GM19324 (cell line): Measurements from ENCODE around the gene TESMIN.

Source experiments
- ATAC-seq: cut with Tn5 transposase; IDR thresholded peaks from one replicate; pipeline ENCODE4 v1.9.1; 2021; ENCODE audit warnings: mild to moderate bottlenecking, moderate library complexity; ENCODE audit not compliant: unreplicated experiment, low FRiP score

Gene TESMIN, protein sequence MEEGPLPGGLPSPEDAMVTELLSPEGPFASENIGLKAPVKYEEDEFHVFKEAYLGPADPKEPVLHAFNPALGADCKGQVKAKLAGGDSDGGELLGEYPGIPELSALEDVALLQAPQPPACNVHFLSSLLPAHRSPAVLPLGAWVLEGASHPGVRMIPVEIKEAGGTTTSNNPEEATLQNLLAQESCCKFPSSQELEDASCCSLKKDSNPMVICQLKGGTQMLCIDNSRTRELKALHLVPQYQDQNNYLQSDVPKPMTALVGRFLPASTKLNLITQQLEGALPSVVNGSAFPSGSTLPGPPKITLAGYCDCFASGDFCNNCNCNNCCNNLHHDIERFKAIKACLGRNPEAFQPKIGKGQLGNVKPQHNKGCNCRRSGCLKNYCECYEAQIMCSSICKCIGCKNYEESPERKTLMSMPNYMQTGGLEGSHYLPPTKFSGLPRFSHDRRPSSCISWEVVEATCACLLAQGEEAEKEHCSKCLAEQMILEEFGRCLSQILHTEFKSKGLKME

DNA sequence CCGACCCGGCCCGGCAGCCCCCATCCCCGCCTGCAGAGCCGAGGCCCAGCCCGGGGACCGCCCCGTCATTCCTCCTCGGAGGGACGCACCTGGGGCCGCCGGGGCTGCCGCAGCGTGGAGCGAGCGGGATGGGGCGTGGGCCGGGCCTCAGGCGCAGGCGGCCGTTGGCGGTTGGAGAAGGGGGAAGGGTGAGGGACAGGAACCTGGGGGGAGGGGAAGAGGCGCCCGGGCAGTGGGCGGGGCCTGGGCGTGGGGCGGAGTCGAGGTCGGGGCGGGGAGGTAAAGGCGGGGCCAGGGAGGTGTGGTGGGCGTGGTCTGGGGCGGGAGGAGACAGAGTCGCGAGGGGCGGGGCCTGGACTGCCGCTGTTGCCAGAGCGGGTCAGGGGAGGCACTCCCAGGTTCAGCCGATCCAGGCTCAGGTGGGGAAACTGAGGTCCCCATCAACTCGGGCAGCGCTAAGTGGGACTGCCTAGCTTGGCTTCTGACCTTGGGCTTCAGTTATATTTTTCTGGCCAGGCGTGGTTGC, at the start of gene TESMIN:
Gene TESMIN (minus strand): TSS at position 190 of the 526 bp plus-strand sequence. CDS start 860 bp downstream, outside the sequence.
- no peak for ATAC-seq

DNA sequence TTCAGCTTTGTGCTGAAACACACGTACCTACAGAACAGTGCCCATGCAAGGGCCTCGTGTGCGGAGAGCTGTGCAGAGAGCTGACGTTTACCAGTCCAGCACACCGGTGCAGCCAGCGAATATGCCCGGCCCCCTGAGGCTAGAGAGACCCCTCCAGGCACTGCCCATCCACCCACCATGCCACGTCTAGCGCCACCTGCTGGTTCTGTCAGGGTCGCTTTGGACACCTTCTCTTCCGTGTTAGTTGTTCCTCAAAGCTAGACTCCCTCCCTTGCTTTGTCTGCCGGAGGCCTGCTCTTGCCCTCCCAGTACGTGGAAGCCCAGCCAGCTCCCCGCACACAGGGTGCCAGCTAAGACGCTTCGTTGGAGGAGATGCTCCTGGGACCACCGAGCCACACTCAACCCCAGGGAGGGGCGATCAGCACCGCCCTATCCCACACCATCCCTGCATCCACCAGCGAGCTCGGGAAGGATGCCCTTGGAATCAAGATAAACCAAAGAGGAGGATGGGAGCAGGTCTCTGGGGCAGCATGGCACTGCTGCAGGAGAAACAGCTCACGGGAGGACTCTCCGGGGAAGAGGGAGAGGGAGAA, 47.0 kb upstream of the TESMIN start:
- no peak for ATAC-seq

DNA sequence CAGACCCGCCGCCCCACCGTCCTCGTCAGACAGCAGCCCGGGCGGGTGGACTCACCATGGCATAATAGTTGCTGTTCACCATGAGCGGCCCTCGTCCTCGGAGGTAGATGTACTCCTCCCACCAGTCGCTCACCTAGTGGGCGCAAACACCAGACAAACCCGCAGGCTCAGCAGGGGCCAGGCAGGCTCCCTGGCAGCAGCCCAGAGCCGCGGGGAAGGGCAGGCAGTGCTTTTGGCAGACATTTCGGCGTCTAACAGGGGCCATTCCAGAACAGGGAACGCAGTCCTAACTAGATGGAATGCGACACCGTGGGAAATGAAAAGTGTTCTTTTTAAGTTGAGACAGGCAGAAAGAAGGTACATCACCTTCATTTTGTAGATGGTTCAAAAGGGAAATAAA, 45.5 kb upstream of the TESMIN start:
- ATAC-seq = no peak

DNA sequence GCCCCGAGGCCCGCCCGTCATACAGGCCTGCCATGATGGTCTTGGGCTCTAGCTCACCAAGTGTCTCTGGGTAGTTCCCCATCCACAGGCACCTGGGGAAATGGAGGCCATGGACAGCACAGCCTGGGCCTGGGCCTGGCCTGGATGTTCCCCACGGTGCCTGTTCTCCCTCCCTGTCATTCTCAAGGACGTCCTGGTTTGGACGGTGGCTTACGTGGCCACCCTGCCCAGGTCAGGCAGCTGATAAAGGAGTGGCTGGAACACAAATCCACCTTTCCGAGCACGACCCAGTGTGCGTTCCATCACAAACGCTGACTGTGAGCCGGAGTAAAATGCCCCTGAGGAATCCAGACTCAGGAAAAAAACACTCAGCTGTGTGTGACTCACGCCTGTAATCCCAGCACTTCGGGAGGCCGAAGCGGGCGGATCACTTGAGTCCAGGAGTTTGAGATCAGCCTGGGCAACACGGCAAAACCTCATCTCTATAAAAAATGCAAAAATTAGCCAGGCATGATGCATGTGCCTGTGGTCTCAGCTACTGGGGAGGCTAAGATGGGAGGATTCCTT, 41.2 kb upstream of the TESMIN start:
- no peak for ATAC-seq

DNA sequence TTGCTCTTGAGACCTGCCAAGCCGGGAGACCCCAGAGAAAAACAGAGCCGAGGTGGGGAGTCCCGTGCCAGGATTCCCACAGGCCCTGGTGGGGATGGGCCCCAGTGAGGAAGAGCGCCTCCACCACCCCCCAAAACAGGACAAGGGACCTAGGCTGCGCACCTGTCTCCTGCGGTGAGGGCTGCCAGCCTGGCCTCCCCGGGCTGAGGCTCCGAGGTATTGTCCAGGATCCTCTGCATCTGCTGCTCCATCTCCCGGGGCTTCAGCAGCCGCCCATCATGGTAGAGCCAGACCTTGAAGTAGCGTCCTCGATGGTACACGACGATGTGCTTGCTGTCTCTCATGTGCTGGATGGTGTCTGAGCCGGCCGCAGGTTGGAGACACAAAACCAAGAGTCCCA, 33.3 kb upstream of the TESMIN start:
- ATAC-seq = no peak

DNA sequence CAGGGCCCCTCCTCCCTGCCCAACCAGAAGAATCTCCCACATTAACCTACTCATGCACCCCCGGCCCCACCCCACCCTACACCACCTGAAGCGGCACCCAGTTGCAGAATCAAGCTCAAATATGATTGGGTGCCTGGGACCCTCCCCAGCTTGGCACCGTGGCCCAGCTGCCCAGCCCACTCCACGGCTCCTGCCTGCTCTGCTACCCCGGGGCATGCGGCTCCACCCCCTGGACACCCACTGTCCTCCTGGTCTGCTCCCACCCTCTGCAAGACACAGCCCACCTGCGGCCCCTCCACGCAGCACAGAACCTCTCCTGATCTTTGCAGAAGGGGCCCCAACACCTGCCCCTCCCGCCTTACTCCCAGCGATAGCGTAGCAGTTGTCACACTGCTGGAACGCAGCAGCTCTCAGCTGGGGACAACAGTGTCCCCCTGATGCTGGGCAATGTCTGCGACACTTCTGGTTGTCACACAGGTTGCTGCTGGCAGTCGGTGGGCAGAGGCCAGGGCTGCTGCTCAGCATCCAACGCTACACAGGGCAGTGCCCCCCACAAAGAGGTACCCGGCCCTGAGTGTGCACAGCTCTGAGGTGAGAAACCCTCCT, 32.0 kb upstream of the TESMIN start:
- no peak for ATAC-seq

DNA sequence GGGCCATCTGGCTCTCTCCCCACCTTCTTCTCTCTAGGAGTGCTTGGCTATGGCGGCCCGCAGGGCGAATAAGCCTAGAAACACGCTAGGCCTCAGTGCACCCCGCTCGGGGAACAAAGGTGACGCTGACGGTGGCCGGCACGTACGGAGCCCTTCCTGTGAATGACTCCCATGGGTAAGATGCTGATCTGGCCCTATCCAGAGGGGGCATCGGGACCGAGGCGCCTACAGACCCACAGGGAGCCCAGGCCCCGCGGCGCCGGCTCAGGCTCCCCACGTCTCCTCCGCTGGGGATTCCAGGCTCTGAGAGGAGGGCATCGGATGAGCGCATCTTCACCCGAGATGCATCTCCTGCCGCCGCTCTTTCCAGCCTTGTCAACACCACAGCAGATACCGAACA, 31.4 kb upstream of the TESMIN start:
- no peak for ATAC-seq

DNA sequence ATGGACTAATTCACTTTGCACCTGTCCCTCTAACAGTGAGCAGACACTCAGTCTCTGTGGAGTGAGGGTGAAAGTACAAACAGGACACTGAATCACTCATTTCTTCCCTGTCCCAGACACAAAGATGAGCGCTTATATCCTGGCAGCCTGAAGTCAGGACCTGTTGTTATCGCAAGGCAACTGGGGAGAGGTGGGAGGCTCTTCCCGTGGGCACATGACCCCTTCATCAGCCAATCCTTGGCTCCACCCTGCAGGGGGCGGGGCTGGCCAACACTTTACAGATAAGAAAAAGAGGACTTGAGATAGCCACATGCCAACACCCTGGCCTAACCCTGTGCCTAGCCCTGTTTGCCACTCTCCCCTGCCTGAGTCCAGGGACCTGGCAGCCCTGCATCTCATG, 29.5 kb upstream of the TESMIN start:
- ATAC-seq = no peak

DNA sequence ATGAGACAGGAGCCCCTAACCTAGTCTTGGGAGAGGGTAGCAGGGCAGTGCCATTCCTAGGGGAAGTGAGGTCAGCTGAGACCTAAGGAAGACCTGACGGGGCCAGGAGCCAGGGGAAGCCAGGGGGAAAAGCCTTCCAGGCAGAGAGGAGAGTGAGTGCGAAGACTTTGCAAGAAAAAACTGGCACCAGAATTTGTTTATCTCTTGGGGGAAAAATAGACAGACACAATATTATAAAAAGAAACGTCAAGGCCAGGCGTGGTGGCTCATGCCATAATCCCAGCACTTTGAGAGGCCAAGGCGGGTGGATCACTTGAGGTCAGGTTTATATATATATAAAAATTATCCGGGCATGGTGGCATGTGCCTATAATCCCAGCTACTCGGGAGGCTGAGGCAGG, 26.9 kb upstream of the TESMIN start:
- no peak for ATAC-seq

DNA sequence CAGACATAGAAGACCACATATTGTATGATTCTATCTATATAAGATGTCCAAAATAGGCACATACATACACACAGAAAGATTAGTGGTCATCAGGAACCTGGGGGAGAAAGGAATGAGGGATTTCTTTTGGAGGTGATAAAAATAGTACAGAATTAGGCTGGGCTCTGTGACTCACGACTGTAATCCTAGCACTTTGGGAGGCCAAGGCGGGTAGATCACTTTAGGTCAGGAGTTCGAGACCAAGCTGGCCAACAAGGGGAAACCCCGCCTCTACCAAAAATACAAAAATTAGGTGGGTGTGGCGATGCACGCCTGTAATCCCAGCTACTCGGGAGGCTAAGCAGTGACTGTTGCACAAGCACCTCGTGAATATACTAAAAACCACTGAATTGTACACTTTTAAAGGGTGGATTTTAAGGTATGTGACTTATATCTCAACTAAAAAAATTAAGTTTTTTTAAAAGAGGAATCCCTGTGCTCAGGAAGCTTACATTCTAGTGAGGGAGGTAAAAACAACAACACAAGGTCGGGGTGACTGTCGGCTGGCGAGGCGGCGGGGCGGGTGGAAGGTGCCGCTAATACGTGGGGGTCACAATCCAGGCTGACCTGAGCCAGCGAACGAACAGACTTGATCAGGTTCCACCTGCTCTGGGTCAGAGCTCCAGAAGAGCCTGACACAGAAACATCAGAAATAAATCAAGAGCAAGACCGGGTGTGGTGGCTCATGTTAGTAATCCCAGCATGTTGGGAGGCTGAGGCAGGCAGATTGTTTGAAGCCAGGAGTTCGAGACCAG, 25.3 kb upstream of the TESMIN start:
- ATAC-seq = no peak

DNA sequence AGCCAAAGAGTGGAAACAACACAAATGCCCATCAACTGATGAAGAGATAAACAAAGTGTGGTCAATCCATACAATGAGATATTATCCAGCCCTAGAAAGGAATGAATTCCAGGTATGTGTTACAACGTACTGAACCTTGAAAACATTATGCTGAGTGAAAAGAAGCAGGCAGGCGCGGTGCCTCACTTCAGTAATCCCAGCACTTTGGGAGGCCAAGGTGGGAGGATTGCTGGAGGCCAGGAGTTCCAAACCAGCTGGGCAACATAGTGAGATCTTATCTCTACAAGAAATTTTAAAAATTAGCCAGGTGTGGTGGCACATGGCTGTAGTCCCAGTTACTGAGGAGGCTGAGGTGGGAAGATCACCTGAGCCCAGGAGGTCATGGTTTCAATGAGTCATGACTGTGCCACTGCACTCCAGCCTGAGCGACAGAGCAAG, 24.6 kb upstream of the TESMIN start:
- no peak for ATAC-seq

DNA sequence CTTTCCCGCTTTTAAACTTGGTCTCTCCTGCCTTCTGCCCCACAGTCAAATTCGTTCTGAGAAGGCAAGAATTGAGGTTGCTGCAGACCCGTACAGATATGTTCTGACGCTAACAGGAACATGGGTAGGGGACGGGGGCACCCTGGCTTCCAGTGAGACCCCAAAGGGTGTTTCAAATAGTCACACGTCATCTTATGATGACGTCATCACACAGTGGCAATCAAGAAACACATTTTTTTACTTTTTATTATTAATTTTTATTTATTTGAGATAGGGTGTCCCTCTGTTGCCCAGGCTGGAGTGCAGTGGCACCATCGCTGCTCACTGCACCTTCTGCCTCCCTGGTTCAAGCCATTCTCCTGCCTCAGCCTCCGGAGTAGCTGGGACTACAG, 22.9 kb upstream of the TESMIN start:
- no peak for ATAC-seq

DNA sequence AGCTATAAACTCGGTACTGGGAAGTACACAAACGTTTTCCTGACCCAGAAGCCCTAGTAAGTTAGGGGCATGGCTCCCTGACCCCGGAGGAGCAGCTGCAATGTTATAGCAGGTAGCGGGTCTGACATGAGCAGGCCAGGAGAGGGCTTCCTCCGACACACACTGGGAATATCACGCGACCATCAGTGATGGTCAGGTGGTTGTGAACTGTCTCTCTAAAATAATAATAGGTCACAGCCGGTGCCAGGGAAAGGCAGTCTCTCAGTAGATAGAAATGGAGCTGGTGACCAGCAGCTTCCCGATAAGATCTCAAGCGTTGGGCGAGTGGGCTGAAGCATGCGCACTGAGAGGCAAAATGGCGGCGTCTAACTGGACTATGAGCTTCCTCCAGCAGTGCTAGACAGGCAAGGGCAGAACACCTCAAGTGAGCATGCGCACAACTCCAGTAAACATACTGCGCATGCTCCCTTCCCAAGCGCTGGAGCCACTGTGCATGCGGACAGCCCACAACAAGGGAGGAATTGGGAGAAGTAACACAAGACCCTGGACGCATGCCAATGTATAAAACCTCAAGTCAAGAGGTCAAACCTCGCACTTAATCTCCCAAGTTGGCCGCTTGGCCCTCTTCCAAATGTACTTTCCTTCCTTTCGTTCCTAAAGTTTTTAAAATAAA, 22.3 kb upstream of the TESMIN start:
- ATAC-seq = no peak

DNA sequence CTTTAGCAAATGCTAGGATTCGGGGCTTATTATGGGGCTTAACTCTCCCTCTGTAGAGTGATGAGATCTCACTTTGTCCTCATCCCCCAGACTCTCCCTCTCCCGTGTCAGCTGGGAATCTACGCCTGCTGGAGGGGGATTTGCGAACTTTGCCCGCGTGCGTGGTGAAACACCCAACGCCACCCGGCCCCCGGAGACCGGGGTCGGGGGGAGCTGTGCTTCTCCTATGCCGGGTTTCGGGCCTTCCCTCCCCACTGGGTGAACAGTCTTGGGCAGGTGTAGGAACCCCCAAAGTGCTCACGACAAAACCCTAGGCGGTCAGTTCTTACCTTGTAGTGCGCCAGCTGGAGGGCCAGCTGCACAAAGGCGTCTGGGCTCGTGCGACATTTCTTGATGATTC, 21.6 kb upstream of the TESMIN start:
- ATAC-seq = no peak

DNA sequence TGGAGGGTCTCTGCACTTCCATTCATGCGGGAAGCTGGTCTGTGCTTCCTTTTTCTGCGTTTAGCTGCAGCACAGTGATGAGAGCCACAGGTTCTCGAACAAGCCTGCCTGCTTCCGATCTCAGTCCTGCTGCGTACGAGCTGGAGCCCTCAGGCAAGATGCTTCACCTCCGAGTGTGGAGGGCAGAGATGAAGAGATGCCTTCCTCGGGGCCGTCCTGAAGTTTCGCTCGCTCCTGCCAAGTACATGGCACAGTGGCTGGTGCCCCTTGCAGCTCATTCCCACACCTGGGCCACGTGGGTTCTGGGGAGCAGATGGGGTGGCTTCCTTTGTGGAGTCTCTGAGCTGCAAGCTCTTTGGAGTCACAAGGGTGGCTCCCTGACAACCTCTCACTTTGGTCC, 19.5 kb upstream of the TESMIN start:
- ATAC-seq = no peak

DNA sequence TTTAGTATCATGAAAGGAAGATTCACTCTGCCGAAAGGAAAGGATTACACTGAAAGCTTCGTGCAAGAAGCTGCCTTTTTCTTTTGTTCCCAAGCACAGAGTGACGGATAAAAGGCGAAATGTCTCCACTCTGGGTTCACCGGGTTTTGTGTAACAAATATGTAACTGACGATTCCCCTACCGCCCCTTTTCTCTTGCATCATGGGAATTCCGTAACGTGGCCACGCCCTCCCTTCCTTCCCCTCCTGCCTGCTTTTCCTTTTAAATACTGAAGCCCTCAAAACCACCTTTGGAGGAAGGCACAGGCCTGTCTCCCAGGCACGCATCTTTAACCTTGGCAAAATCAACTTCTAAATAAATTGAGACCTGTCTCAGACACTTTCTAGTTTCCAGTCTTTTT, 16.4 kb upstream of the TESMIN start:
- ATAC-seq = no peak

DNA sequence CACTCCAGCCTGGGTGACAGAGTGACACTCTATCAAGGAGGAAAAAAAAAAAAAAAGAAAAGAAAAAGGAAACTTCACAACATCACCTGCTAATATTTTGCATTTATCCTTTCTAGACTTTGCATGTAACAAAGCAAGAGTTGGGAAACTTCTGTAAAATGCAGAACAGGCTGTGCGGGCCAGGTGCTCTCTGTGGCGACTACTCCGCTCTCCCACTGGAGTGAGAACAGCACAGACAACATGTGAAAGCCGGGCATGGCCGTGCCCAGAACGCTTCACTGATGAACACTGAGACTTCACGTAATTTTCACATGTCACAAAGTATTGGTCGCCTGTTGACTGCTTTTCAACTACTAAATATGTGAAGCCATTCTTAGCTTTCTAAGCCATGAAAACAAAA, 15.5 kb upstream of the TESMIN start:
- ATAC-seq = no peak

DNA sequence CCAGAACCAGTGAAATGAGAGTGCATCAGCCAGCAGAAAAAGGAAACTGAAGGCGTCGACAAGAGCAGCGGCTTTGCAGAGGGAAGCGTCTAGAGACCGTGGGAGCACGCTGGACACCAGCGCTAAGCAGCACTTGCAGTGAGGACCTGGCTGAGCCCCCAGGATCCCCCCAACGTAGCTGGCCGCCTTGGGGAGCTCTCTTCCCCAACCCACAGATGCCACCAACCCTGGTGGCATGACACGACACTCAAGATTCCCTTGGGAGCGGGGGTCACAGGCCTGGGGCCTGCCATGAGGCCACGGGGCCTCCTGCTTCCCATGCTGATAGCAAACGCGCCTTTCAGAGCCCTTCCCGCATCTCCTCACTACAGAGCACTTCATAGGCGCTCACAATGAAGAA, 13.4 kb upstream of the TESMIN start:
- ATAC-seq = no peak

DNA sequence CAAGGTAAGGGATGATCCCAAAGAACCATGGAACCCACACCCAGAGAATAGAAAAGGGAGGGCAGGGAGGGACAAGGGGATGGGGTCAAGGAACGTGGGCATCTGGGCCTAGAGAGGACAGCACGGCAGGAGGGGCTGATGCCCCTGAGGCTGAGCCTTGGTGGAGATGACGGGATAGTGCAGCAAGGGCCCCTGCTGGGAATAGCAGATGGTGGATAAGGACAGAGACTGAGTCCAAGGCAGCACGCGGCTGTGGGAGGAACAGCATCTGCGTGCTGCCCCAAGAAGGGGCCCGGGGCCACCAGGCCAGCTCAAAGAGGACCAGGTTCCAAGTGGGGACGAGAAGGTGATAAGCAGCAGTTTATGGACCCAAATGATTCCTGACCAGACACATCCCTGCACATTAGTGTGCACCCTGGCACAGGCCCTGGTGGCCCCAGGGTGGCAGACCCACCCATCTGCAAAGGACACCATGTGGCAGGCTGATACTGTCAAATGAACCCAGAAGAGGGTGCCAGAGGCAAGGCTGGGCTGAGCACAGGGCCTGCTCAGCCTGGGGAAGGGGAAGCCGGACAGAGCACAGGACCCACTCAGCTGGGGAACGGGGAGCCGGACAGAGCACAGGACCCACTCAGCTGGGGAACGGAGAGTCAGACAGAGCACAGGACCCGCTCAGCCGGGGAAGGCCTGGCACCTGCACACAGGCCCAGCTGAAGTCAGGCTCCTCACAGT, 12.8 kb upstream of the TESMIN start:
- ATAC-seq = no peak
